Measurements from ENCODE around the gene EEF1G.

- TF ChIP-seq CTCF (IDR thresholded peaks at IDR 0.05; ENCODE audit: insufficient read depth, low read depth, low read length) (no peak), EZH2 (IDR thresholded peaks at IDR 0.05; ENCODE audit: insufficient read depth, low read length) (no peak)
Measured at GRCh38 chr11:62546244-62546928, 27.3 kb downstream of the EEF1G start, which contains the start of gene AHNAK.
